ENCODE data around the gene TTC23. TPM values are rescaled to one million over a fixed set of nuclear protein-coding genes. Genes with fewer than 3 reads are reported as not detected.
A peak's percentile ranks its signal among the peaks of the same experiment; 100 is the strongest.

Gene TTC23
- total RNA-seq, 4 donors from 2014 or later: 12.1 to 27.7 (median 21.5) TPM

DNA sequence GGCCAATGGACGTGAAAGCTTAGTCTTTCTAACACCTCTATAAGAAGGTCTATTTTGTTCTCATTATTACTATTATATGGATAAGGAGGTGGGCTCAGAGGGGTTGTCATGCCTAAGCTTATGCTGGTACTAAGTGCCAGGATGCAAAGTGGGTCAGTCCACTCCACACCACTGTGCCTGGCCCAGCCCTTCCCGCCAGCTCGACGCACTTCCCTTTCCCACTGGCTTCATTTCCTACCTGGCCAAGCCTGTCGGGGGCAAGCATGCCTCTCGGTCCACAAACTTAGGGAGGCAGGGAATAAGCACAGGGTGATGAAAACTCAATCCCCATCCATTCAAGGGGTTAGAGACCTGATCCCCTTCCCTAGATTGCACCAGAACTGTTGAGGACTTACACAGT lies 150.4 kb downstream of the TTC23 start:
- TF ChIP-seq POLR2A (IDR thresholded peaks at IDR 0.05) (no peak), CTCF (IDR thresholded peaks at IDR 0.05) (no peak)
- intact Hi-C loops (cut with DNase I): no loop called here

DNA sequence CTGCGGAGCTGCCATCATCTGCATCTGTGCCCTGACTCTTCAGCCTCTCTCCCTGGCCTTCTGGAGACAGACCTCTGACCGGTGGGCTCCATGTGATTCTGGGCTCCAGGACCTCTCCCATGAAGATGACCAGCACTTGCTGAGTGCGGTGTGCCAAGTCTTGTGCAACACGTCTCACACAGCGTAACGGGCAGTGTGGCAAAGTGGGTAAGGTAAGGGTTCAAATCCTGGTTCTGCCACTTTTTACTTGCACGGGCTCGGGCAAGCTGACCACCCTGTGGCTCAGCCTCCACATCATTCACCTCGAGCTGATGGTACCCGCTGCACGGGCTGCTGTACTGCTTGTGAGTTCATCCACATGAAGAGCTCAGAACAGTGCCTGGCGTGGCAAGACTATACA lies 151.0 kb downstream of the TTC23 start:
- intact Hi-C loops (cut with DNase I): no loop called here
- Histone ChIP-seq H3K27me3 (peaks cover 0 to 56% (median 0%) of the 10 kb centered on the region in 4 donors), H3K27ac (peak overlapping the region; percentile 32 to 80 (median 80)), H3K4me3 (peak overlapping the region in 1 of 4 donors; percentile 59), H3K36me3 (no peaks in the 10 kb centered on the region), H3K4me1 (peaks cover 4 to 10% (median 6%) of the 10 kb centered on the region in 3 donors), H3K9me3 (no peaks in the 10 kb centered on the region)
- DNase-seq: no peak
- TF ChIP-seq CTCF (IDR thresholded peaks at IDR 0.05): no peak
- TF ChIP-seq POLR2A (IDR thresholded peaks at IDR 0.05): no peak
- 72 to 96% methylated on average over 5 to 12 of the region's 12 CpGs for WGBS, 2 donors

More for the DNA sequence above, 150.4 kb downstream of the TTC23 start:
- H3K27me3 ChIP-seq: peaks cover 0 to 59% (median 0%) of the 10 kb centered on the region in 4 donors
- WGBS, 2 donors: 65 to 96% methylated on average over 4 to 5 of the region's 6 CpGs
- peaks cover 4 to 10% (median 6%) of the 10 kb centered on the region in 3 donors for H3K4me1 ChIP-seq
- H3K4me3 ChIP-seq: peak overlapping the region in 1 of 4 donors; percentile 59
- no peak for DNase-seq
- no peaks in the 10 kb centered on the region for H3K9me3 ChIP-seq
- no peaks in the 10 kb centered on the region for H3K36me3 ChIP-seq
- peak overlapping the region in 3 of 4 donors; percentile 79 to 80 (median 80) for H3K27ac ChIP-seq

GRCh38 chr15:99097441-99098410 lies 151.7 kb downstream of the TTC23 start:
- intact Hi-C loops (cut with DNase I): no loop called here
- H3K9me3 ChIP-seq: no peaks in the 10 kb centered on the region
- H3K4me3 ChIP-seq: peak overlapping the region in 1 of 4 donors; percentile 59
- TF ChIP-seq POLR2A (IDR thresholded peaks at IDR 0.05): no peak
- no peak for TF ChIP-seq CTCF (IDR thresholded peaks at IDR 0.05)
- H3K4me1 ChIP-seq: peaks cover 4 to 13% (median 6%) of the 10 kb centered on the region in 3 donors
- DNase-seq: no peak
- peaks cover 0 to 49% (median 0%) of the 10 kb centered on the region in 4 donors for H3K27me3 ChIP-seq
- H3K36me3 ChIP-seq: no peaks in the 10 kb centered on the region
- peak overlapping the region; percentile 32 to 87 (median 80) for H3K27ac ChIP-seq
- WGBS, 2 donors: 76 to 80% methylated on average over 14 of the region's 14 CpGs

GRCh38 chr15:99096894-99097426 lies 152.4 kb downstream of the TTC23 start:
- H3K27ac ChIP-seq: peak overlapping the region; percentile 32 to 87 (median 80)
- H3K4me1 ChIP-seq: peaks cover 4 to 16% (median 6%) of the 10 kb centered on the region in 3 donors
- H3K4me3 ChIP-seq: peak overlapping the region in 1 of 4 donors; percentile 40
- H3K27me3 ChIP-seq: peaks cover 0 to 41% (median 0%) of the 10 kb centered on the region in 4 donors
- H3K36me3 ChIP-seq: no peaks in the 10 kb centered on the region
- TF ChIP-seq CTCF (IDR thresholded peaks at IDR 0.05) (no peak), POLR2A (IDR thresholded peaks at IDR 0.05) (peak in 1 of 4 donors; percentile 10)
- intact Hi-C loops (cut with DNase I): no loop called here
- H3K9me3 ChIP-seq: no peaks in the 10 kb centered on the region
- DNase-seq: no peak
- WGBS, 2 donors: 64 to 78% methylated on average over 5 to 11 of the region's 11 CpGs

Measured in esophagus squamous epithelium (tissue), 5 donors.